ENCODE data around the gene ZNF234.

DNA sequence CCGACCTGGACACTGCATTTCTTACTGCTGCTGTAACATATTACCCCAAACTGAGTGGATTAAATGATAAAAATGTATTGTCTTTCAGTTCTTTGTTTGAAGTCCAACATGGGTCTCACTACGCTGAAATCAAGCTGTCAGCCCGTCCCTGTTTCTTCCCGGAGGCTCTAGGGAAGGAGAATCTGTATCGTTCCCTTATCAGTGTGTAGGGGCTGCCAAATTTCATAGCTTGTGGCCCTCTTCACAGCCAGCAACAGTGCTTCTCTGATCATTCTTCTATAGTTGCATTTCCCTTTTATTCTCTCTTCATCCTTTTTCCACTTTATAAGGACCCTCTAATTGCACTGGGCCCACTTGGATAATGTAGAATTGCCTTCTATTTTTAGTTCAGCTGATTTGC, 10.1 kb downstream of the ZNF234 start:
- TF ChIP-seq, protein P1, sequence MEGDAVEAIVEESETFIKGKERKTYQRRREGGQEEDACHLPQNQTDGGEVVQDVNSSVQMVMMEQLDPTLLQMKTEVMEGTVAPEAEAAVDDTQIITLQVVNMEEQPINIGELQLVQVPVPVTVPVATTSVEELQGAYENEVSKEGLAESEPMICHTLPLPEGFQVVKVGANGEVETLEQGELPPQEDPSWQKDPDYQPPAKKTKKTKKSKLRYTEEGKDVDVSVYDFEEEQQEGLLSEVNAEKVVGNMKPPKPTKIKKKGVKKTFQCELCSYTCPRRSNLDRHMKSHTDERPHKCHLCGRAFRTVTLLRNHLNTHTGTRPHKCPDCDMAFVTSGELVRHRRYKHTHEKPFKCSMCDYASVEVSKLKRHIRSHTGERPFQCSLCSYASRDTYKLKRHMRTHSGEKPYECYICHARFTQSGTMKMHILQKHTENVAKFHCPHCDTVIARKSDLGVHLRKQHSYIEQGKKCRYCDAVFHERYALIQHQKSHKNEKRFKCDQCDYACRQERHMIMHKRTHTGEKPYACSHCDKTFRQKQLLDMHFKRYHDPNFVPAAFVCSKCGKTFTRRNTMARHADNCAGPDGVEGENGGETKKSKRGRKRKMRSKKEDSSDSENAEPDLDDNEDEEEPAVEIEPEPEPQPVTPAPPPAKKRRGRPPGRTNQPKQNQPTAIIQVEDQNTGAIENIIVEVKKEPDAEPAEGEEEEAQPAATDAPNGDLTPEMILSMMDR (IDR thresholded peaks at IDR 0.05) = no peak
- no peak for TF ChIP-seq POLR2A (IDR thresholded peaks at IDR 0.05)
